ENCODE data around the gene SLC38A9.
"Not testable (repeated sequence)": the region's sequence is repeated elsewhere in the genome, so short reads cannot be mapped to it uniquely, and the experiment has no call there.

The SLC38A9 gene

DNA sequence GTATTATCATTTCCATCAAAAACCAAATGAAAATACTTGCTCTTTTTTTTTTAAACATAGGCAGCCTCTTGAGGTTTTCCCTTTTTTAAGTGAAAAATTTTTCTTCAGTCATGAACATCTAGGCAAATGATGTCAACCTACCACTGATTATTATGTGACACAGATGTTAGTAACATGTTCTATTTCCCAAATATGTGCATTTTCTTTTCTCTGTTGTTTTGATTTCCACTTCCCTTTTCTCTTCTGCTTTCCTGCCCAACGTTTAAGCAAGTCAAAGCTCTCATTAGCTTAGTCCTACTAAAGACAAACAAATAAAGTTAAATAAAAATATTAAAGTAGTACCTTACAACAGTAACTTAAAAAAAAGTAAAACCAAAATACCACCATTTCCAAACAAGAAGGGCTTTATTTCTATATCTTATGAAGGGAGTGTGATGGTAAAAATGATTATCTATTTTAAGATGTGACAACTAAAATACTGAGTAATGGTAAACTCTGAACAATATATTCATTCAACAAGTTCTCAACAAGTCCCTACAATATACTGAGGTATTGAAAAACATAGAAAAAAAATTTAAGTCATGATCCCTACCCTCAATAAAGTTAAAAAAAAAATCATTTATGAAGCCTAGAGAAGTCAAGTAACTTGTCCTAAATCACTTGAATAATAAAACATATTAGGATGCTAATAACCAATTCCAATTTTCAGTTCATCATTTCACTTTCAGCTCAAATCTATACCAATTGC is 9.4 kb downstream of the SLC38A9 start:
- DNase-seq, result no peak

DNA sequence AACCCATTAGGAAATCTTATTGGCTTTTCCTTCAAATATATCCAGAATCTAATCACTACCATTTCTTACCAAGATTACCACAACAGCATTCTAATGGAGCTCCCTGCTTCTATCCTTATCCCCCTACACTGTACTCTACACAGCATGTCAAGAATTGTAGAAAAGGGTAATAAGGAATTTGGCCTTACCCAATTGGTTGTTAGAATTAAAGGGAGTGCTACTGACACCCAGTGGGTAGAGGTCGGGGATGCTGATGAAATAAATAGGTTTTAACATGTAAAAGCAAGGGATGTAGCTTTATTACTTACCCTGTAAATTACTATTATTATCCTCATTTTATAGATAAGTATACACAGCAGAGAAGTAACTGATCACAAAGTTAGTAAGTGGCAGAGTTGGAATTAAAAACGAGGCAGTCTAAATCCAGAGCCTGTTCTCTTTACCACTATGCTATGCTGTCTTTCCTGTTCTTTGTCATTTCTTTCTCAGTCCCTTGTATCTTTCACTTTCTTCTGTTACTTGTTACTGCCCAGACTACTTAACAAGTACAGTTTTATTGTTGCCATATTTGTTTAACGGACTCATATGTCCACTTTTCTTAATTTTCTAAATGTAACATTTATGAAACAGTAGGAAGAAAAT is 10.5 kb downstream of the SLC38A9 start:
- DNase-seq, result no peak

DNA sequence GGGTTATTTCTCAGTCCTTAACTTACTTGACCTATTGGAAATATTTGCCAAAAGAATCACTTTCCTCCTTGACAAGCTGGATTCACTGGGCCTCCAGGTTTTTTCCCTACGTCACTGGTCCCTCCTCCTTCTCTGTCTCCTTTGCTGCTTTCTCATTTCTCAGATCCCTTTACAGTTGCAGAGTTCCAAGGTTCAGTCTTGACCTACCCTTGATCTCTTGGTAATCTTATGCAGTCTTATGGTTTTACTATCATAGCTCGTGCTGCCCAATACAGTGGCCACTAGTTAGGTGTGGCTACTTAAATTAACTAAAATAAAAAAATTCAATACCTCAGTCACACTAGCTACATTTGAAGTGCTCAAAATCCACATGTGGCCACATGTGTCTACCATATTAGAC is 11.4 kb downstream of the SLC38A9 start:
- no peak for DNase-seq

DNA sequence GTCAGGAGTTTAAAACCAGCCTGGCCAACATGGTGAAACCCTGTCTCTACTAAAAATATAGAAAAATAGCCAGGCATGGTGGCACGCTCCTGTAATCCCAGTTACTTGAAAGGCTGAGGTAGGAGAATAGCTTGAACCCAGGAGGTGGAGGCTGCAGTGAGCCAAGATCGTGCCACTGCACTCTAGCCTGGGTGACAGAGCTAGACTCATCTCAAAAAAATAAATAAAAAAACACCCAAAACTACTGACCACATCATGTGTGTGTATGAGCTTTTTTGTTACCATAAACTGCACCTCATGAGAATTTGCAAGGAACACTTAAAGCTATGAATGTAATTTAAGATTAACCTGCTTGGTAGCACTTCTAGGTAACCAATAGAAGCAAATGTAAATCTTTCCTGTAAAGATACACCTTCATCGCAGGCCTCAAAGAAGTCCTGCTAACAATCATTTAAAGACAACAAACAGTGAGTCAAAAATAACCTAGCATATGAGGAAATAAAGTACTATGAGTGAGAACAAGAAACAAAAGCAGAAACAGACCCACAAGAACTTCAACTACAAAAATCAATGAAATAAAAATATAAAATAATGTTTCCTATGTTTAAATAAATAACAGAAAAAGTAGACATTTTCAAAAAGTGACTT is 13.0 kb downstream of the SLC38A9 start:
- DNase-seq, result no peak

DNA sequence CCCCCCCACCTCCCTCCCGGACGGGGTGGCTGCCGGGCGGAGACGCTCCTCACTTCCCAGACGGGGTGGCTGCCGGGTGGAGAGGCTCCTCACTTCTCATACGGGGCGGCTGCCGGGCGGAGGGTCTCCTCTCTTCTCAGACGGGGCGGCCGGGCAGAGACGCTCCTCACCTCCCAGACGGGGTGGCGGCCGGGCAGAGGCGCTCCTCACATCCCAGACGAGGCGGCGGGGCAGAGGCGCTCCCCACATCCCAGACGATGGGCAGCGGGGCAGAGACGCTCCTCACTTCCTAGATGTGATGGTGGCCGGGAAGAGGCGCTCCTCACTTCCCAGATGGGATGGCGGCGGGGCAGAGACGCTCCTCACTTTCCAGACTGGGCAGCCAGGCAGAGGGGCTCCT is 15.4 kb downstream of the SLC38A9 start:
- not testable (repeated sequence) for DNase-seq

DNA sequence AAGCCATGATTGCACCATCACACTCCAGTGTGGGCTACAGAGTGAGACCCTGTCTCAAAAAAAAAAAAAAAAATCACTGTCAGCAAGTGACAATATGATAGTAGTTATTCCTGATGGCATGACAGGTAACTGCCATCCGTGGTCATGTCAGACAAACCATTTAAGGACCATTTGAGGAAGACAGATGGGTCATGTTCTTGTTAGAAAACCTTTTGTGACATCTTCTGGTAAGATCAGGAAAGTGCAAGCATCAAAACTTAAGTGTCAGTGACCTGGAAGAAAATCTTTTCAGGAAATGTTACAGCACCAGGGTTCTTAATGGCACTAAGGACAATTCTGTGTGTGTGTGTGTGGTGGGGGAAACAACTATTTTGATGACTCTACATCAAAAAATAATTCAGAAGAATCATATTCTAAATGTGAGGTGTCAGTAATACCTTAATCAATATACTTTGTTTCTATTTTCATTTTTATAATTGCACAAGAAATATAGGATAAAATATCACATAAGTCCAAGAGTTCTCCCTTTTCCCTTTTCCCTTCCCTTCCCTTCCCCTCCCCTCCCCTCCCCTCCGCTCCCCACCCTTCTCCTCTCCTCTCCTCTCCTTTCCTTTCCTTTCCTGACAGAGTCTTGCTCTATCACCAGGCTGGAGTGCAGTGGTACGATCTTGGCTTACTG is 17.8 kb downstream of the SLC38A9 start:
- DNase-seq, result no peak

DNA sequence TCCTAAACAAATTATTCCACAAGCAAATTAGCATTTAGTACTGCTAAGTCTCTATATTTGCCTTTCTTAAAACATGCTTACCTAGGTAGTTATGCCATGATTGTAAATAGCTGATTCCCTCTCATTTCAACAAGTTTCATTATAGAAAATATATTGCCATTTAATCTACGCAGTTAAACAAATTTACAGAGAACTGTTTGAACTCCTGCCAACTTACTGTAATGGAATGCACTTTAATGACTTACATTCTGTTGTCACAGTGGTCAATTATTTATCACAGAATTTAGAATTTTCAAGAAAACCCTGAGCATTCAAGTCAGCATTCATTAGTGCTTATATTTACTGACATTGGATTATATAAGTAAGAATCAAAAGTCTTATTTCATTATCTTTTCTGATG is 19.6 kb downstream of the SLC38A9 start:
- DNase-seq, result no peak

DNA sequence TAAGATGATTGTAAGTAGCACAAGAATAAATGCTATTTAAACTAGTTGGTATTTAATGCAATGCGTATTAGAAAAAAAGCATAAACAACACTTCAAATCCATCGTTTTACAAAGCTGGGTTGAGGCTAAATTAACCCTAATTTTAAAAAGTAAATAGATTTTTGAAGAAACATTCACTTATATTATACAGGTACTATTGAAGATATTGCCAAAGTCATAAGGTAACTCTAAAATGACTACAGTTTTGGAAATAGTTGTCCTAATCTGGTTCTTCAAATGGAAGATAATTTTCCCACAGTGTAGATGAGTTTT is 20.1 kb downstream of the SLC38A9 start:
- DNase-seq, result no peak

DNA sequence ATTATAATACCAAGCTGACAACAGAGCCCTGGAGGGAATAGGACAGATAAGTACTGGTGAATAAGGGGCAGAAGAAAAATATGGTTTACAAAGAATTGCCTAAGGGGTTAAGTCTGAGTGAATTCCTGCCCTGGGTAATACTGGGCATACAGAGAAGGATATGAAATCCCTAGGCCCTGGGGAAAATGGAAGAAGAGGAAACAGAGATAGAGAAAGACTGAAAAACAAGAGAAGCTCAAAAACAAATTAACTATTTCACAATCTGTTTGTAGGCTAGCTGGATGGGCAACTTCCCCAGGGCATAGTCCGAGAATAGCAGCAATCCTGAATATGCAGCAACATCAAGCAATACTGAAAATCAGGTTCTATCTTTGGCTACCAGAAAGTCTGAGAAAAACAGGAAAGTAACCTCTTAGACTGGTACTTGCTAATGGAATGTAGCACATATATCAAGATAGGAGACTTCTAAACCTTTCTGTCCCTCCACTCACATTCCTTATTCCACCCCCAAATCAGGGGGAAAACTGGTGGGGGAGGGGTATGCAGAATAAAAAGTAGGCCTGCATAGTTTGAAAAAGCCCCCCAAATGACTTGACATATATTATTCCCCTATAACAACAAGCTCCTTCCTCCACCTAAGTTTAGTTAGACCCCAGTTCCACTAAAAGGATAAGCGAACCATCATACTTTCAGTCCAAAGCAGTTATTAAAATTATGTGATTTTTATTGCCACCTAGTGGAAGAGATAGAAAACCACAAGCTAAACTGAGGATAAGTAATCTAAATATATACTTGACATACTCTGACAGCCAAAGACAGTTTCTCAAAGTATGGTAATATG is 20.6 kb downstream of the SLC38A9 start:
- DNase-seq, result no peak

DNA sequence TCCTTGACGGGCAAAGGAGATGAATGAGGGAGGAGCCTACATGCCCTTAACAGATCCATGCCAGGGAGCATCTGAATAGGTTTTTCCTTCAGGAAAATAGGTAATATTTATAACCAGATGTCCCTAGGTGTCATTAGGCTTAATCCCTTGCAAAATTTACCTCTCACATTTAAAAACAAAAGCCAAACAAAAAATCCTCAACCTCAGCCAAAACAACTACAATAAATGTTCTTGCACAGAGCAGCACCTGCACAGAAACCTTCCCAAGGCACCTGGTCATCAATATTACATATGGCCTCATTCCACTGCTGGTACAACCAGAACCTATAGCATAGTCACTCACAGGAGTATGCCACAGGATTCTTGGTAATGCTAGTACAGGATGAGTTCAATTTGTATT is 30.1 kb downstream of the SLC38A9 start:
- no peak for DNase-seq

DNA sequence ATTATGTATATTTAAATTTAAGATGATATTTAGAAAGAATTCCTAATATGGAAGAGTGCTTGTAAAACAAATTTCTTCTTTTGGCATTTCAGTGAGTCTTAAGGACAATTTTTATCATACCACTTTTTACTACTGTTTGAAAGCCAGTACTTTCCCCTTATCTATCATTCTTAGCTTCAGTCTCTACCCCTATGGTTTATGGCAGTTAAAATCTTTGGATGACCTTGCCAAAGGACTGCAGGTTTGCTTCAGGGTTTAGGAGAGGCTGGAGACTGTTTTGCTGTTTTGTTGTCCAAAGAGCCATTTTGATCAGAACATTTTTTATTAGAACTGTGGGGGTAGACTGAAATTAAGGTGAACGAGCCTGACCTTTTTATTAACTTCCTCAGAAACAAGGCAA is 30.8 kb downstream of the SLC38A9 start:
- no peak for DNase-seq

DNA sequence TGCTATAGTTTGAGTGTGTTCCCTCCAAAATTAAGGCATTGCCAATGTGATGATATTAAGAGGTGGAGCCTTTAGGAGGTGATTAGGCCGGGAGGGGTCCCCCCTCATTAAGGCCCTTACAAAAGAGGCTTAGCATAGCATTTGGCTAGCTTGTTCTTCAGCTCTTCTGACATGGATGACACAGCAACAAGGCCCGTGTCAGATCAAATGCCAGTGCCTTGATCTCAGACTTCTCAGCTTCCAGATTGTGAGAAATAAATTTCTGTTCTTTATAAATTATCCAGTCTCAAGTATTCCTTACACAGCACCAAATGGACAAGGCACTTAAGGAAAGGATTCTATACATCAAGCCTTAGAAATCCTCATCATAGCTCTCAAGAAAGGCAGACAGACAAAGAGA is 31.8 kb downstream of the SLC38A9 start:
- DNase-seq, result no peak

DNA sequence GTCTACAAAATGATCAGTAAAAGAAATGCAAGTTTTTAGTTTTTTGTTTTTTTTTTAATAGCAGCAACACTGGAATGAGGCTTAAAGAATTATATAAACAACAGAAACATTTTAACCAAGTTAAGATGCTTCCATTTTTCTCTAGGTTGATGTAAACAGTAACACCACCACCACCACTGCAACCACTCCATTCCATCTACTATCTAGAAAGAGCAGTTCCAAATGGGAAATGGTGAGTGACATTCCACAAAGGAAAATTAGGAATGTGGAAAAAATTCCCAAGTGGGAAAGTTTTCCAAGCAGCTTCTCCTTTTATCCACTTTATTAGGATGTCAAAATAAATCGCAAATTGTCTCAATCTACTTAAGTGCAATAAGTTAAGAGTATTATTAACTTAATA is 32.6 kb downstream of the SLC38A9 start:
- no peak for DNase-seq

DNA sequence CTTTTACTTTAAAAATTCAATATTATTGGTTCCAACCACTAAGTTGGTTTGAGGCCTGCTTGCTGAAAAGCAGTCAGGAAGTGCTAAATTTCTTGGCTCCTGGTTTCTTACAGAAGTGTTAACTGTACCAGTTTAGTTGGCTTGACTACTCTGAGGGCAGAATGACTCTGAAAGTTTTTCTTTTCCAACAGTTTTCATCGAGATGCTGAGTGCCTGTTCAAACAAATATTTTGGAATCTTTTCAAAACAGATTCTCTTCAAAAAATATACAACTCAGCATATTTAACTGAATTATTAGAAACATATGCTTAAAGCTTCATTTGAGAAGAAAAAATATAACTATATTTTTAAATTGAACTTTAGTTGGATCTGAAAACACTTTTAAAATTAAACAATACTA is 37.0 kb downstream of the SLC38A9 start:
- DNase-seq, result no peak

DNA sequence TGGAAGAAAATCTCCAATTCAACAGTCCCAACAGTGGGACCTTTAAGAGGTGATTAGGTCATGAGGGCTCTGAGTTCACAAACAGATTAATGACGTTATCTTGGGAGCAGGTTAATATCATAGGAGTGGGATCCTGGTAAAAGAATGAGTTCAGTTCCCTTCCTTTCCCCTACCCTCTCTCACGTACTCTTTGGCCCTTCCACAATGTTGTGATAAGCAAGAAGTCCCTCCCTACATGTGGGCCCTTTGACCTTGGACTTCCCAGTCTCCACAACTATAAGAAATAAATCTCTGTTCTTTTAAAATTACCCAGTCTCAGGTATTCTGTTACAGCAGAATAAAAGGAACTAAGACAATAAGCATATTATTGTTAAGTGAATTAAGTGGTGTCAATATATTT is 37.8 kb downstream of the SLC38A9 start:
- DNase-seq, result no peak

DNA sequence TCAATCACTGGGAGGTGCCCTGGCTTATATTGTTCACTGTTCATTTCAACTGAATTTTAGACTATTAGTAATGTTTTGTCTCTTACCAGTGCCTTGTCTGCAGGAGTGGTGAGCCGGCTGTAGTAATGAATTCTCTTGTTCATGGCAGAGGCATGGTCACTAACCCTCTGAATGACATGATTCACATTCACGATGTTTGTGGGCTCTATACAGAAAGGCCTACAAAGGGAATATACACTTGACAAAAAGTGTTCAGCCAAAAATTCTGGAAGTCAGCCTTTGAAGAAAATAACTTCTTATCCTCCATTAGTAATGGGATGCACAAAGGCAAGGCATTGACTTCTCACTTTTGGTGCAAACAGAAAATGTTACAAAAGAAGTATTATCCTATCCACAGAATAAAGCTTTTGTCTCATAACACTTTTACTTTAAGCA is 39.6 kb downstream of the SLC38A9 start:
- DNase-seq, result no peak

DNA sequence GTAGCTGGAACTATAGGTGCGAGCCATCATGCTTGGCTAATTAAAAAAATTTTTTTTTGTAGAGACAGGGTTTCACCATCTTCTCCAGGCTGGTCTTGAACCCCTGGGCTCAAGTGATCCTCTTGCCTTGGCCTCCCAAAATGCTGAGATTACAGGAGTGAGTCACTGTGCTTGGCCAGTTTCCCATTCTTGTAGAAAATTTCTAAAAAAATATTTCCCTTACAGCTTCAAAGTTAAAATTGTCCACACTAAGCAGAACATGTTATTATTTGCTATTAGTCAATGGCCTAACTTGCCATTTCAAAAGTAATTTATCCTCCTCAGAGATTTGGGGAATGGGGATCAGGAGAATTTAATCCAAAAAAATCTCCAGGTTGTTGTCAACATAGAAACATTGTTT is 40.1 kb downstream of the SLC38A9 start:
- no peak for DNase-seq

DNA sequence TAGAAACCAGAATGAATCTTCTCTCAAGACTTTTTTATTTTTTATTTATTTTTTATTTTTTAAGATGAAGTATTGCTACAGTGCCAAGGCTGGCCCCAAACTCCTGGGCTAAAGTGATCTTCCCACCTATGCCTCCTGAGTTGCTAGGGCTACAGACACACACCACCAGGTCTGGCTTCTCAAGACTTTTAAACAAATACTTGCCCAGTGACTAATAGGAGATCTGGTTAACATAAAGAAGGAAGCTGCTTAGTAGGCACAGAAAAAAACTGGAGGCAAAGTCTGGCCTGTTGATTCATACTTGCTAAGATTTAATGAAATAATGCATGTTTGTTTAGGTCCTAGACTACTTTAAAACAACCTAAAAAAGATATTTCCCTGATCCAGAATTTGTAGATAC is 43.8 kb downstream of the SLC38A9 start:
- DNase-seq, result no peak

DNA sequence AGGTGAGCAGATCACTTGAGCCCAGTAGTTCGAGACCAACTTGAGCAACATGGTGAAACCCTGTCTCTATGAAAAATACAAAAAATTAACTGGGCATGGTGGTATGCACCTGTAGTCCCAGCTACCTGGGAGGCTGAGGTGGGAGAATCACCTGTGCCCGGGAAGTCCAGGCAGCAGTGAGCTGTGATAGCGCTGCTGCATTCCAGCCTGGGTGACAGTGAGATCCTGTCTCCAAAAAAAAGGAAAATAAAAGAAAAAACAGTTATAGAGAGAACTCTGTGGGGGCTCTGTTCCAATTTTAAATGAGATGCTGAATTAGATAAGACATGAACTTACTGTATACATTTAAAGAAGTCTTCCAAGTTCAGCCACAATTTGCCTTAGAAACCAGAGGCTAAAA is 44.2 kb downstream of the SLC38A9 start:
- no peak for DNase-seq

DNA sequence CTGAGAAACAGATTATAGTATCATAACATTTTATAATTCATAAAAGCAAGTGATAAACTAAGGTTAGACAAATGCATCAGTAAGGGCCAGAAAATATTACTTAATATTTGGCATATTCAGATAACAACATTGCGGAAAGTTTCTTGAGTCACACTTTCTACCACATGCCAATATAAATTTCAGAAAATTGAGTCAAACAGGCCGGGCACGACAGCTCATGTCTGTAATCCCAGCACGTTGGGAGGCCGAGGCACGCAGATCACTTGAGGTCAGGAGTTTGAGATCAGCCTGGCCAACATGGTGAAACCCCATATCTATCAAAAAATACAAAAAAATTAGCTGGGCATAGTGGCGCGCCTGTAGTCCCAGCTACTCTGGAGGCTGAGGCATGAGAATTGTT is 47.1 kb downstream of the SLC38A9 start:
- no peak for DNase-seq

DNA sequence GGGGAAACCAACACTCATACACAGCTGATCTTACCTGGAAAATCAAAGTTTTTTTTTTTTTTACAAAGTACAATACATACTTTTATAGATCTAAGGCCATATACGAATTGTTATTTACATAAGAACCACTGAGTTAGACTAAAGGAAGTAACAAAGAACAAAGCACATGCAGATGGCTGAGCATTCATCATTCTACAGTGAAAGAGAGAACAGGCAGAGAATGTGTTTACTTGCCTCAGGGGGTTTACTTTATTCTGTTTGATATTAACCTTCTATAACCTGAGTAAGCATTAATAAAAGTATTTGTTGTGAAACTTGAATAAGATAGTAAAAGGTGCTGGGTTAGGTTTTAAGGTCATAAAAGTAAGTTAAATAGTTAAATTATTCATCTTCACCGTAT is 54.7 kb downstream of the SLC38A9 start:
- DNase-seq, result no peak

DNA sequence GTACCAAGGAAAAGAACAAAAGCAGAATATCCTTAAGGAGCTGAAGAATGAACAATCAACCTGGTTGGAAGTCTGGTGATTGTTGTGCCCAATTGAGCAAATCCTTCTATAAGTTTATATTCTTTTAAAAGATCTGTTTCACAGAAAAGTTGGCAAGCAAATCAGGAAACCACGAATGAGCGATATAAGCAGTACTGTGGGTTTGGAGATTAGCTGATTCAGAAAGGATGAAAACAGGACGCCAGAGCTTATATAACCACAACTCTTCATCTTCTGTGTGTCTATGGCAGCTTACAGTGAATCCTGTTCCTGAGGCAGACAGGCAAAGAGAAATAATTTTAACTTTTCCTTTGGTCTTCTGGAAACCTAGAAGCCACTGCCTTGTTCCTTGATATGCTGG is 61.7 kb downstream of the SLC38A9 start:
- no peak for DNase-seq

DNA sequence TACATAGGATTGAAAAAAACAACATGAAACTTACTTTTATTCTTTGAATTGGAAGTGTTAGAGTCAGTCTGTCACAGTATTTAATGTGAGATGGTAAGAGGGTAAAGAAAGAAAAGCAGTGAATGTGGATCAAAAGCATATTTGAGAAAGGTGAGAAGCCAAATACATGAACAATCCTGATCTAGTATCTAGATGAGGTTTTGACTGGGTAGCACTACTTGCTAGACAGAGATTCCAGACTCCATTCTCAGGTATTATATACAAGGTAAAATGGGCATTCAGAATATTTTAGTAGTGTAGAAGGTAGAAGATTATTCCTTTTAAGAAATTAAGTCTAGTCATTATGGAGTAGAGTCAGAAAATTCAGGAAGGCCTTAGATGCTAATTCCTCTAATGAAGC is 62.2 kb downstream of the SLC38A9 start:
- no peak for DNase-seq
